ENCODE data around the gene IGLL5.

Gene IGLL5

DNA sequence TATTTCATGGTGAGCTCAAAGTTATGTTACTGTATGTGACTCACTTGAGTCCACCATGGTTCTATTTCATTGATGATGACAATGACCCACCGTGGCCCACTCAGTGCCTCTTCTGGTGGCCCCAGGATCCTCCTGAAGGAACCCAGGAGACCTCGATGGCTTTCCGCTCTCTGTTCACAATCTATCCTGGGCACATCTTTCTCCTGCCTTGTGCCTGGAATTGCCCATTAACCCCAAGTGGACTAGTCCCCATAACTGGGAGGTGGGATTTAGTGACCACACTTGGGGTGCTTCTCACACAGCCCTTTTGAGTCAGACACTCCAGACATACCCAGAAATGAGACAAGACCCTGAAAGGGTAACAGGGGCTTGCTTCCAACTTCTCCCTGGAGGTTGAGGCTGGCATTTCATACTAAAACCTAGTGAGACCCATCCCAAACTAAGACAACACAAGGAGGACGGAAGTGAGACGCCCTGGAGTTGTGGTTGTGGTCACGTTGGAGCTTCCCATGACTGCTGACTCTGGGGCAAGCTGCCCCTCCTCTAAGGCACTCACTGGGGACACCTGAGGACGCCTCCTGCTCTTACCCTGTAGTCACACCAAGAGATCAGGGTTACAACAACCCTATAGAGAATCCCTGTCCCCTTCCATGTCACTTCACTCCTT lies 22.1 kb downstream of the IGLL5 start:
- TF ChIP-seq, protein P1, sequence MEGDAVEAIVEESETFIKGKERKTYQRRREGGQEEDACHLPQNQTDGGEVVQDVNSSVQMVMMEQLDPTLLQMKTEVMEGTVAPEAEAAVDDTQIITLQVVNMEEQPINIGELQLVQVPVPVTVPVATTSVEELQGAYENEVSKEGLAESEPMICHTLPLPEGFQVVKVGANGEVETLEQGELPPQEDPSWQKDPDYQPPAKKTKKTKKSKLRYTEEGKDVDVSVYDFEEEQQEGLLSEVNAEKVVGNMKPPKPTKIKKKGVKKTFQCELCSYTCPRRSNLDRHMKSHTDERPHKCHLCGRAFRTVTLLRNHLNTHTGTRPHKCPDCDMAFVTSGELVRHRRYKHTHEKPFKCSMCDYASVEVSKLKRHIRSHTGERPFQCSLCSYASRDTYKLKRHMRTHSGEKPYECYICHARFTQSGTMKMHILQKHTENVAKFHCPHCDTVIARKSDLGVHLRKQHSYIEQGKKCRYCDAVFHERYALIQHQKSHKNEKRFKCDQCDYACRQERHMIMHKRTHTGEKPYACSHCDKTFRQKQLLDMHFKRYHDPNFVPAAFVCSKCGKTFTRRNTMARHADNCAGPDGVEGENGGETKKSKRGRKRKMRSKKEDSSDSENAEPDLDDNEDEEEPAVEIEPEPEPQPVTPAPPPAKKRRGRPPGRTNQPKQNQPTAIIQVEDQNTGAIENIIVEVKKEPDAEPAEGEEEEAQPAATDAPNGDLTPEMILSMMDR (IDR thresholded peaks at IDR 0.05; ENCODE audit: control insufficient read depth, insufficient read depth, low read depth, low read length, missing control alignments), result no peak
- no peak for DNase-seq (ENCODE audit: low read depth)
- H3K4me3 ChIP-seq (ENCODE audit: control insufficient read depth, low read depth, low read length), result no peak overlapping the region

DNA sequence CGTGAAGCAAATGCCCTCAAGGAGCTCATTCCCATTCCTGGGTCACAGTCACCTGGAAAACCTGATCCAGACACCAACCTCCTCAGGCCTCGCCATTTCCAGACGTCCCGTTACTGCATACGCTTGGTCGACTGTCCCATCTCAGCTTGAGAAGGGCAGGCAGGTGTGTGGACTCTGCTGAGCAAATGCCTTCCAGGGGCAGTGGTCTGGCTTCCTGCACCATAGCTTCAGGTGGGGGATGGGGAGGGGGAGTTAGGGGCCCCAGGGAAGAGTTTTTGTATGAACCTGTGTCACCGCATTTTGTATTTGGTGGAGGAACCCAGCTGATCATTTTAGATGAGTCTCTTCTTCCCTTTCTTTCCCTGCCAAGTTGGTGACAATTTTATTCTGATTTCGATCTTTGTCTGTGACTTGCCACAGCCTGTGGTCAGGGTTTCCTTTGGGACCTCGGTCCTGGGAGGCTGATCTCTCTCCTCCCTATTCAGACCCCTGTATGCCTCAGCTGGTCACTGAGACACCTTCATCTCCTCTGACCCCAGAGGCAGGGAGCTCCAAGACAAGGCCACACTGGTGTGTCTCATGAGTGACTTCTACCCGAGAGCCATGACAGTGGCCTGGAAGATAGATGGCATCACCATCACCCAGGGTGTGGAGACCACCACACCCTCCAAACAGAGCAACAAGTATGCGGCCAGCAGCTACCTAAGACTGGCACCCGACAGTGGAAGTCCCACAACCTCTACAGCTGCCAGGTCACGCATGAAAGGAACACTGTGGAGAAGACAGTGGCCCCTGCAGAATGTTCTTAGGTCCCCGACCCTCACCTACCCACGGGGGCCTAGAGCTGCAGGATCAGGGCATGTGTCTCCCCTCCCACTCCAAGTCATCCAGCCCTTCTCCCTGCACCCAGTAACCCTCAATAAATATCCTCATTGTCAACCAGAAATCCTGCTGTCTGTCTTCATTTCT lies 22.9 kb downstream of the IGLL5 start:
- DNase-seq (ENCODE audit: low read depth), result no peak
- TF ChIP-seq, protein P1 (IDR thresholded peaks at IDR 0.05; ENCODE audit: control insufficient read depth, insufficient read depth, low read depth, low read length, missing control alignments), result no peak
- H3K4me3 ChIP-seq (ENCODE audit: control insufficient read depth, low read depth, low read length), result no peak overlapping the region

DNA sequence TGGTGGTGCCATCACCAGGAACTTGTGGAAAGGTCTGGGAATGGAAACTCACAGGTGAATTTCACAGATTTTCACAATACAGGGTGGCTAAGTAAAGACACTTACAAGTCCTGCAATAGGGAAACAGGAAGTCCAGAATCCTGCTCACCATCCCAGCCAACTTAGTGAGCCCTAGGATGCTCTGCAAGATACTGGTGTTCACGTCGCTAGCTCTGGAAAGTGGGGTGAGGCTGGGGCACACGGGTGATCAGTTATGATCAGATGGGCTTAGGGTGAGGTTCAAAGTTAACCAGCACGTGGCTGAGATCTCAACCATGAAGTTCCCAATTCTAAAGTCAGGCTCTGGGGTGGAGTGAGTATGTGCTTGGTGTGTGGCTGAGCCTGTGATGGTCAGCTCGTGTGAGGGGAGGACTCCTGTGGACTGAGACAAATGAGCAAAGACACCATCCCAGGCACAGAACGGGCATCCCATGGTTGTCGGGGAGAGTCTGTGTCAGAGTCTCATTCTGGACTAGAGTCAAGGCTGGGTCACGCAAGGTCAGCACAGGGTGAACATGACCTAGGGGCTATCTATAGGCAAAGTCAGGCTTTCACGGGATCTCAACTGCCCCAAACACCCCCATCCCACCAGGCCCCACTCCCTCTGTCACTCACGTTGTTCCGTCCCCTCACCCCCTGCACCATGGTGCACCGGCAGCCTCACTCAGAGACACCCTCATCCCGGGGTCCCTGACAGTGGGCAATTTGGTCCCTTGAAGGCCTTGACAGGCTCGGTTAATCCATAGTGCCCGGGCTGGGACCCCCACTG lies 23.9 kb downstream of the IGLL5 start:
- no peak overlapping the region for H3K4me3 ChIP-seq (ENCODE audit: control insufficient read depth, low read depth, low read length)
- DNase-seq (ENCODE audit: low read depth), result no peak
- TF ChIP-seq, protein P1 (IDR thresholded peaks at IDR 0.05; ENCODE audit: control insufficient read depth, insufficient read depth, low read depth, low read length, missing control alignments), result no peak

DNA sequence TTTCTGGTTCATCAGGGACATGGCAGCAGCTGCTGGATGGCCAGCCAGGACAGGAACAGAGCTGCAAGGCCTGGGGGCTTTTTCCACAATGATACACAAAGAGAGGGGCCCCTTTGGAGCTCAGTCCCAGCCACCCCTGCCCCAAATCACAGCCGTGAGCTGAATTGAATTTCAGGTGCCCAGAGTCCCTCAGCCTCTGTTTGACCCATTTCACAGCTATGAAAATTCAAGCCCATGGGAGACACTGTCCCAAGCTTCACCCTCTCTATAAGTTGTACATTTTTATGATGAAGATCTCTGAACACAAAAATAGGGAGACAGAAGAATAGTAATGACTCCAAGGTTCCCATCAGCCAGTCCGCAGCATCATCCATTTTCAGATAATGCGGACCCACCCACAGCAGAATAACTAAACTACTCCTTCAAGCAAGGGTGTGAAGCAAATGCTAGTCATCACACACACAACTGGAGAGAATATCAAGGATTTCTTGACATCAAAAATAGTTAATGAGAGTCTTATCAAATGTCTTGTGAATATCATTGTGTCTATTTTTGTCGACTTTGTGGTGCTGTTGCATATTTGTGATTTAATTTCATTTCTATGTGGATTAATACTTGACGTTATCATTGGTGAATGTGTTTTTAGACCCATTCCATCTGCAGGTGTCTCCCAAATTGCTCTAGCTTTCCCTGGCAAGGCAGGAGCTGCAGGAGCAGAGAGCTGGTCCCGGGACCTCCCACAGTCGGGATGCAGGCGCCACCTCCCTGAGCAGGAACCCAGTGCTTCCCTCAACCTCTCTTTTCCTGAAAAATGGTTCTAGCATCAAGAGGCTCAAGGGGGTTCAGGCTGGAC lies 24.7 kb downstream of the IGLL5 start:
- H3K4me3 ChIP-seq (ENCODE audit: control insufficient read depth, low read depth, low read length), result no peak overlapping the region
- no peak for DNase-seq (ENCODE audit: low read depth)
- TF ChIP-seq, protein P1 (IDR thresholded peaks at IDR 0.05; ENCODE audit: control insufficient read depth, insufficient read depth, low read depth, low read length, missing control alignments), result no peak

DNA sequence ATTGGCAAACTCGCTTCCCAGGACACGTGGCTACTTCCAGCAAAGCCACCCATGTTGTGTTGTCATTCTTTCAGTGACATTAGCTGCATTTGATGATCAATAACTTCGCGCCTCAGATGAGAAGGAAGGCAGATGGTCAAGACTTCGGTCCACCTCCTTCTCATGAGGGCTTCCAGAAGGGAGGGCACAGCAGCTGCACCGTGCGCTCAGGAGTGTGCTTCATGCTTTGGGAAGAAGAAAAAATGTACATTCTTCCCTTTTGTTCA lies 25.3 kb downstream of the IGLL5 start:
- no peak for DNase-seq (ENCODE audit: low read depth)
- TF ChIP-seq, protein P1 (IDR thresholded peaks at IDR 0.05; ENCODE audit: control insufficient read depth, insufficient read depth, low read depth, low read length, missing control alignments), result no peak
- H3K4me3 ChIP-seq (ENCODE audit: control insufficient read depth, low read depth, low read length), result no peak overlapping the region

DNA sequence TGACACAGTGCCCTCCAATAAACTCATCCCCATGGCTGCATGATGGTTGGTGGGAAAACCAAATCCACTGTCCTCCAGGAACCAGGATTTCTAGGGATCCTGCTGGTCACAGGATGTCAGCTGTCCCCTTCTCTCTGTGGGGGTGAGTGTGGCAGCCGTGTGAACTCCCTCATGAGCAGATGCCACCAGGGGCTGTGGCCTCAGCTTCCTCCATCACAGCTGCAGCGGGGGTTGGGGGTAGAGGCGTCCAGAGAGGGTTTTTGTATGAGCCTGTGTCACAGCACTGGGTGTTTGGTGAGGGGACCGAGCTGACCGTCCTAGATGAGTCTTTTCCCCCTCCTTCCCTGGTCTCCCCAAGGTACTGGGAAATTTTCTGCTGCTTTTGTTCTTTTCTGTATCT lies 26.4 kb downstream of the IGLL5 start:
- DNase-seq (ENCODE audit: low read depth), result no peak
- H3K4me3 ChIP-seq (ENCODE audit: control insufficient read depth, low read depth, low read length), result no peak overlapping the region
- TF ChIP-seq, protein P1 (IDR thresholded peaks at IDR 0.05; ENCODE audit: control insufficient read depth, insufficient read depth, low read depth, low read length, missing control alignments), result no peak

Data from AG09309 (cell line).